HL-60/S4 (cell line): ENCODE results near the gene GALNT11.

Experiments used
- in situ Hi-C: fragments of 300-500 bp; cut with MboI; formaldehyde crosslinking; loops from 2 replicates; pipeline ENCODE4 v1.14.3; 2022; ENCODE audit warnings: low sequenced_read_pairs

The GALNT11 gene

DNA sequence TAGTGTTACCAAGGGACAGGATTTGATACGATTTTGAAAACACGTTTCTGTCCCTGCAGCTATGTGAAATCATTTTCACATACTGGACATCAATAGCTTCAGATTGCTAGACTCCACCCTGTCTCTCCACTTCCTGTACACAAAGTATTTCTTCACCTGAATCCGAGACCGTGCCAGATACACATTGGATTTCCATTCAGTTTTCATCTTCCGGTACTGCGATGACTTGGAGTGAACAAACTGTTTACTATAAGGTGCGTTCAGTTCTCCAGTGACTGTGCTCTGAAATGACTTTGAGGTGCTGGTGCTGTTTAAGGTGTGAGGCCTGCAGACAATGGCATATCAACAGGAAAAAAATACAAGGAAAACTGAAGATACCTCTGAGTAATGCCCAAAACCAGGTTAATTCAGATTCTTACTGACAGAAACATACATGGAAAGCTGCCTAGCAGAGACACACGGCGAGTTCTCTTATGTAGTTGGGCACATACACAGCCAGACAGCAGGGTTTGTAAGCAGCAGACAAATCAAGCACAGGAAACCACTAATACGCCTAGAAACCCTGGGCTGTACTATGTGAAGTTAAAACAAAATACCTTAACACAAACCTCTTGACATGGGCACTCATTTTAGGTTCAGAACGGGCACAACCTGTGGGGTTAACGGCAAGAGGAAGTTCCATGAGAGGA lies 119.2 kb downstream of the GALNT11 start:
- in situ Hi-C loops = no loop called here

DNA sequence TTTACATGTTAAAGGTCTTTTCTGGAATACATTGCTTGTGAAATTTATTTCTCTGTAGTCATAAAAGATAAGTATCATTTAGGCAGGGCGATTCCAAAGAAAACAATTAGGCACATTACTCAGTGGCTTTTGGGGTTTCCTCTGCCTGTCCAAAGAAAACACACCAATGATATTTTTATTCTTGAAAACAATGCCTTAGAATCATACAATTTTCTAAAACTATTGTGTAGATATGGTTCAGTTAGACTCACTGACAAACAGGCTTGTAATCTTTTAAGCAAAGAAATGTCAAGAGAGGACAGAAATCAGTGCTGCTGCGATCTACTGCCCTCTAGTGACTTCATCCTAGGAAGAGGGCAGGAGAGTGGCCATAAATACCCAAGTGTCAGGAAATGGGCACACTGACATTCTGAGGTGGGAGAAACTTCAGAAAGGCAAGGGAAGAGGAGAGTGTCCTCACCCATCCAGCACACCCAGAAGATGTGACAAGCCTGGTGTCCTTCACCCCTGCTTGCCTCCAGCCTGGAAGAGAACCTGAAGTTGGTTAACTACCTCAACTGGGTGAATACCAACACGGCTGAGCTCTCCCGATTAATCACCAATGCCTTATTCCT lies 120.5 kb downstream of the GALNT11 start:
- in situ Hi-C loops = no loop called here

DNA sequence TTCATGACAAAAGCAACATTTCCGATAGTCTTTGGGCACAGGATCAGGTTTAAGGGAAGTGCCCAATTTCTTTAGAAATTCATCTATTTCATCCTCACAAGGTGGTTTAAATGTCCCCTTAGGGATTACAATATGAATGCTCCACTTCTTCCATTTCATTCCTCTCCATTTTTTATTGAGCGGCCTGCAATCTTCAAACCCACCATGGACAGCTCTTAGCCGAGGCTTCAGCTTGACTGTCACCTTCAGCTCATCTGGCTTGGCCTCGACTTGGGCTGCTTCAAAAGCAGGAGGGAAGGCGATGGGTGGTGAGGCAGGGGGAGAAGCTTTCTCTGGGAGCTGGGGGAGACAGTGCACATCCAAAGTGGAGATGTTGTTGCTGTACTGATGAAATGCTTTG lies 123.2 kb downstream of the GALNT11 start:
- in situ Hi-C loops = no loop called here

DNA sequence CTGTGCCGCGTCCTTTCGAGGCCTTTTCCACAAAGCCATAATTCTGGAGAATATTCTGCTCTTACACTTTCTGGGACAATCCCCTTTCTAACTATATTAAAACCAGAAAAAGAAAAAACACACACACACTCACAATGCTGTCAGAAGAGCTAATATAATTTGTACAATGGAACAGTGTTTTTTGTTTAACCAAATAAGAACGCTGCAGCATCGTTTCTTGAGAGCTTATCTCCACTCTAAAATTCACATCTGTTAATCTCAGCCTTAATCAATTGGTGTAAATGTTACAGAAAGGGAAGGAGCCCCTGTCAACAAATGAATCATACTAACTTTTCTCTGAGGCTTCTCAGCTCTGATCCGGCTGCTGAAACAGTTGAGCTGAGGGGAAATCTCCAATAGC lies 123.9 kb downstream of the GALNT11 start:
- in situ Hi-C loops = no loop called here

DNA sequence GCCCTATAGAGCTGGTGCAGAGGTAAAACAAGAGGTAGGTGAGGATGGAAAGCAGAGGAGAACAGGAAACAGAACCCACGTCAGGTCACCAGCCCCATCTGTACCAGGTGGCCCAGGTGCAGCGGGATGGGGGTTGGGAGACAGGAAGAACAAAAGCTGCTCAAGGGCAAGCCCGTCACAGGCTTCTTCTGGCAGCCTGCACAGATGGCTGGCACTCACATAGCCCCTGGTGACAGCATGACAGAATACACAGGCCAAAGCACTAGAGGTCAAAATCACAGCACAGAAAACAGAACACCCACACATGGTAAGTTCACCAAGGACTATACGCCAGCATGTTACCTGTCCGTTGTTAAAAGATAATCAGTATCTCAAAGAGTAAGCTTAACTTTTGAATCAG lies 126.8 kb downstream of the GALNT11 start:
- in situ Hi-C loops = no loop called here

DNA sequence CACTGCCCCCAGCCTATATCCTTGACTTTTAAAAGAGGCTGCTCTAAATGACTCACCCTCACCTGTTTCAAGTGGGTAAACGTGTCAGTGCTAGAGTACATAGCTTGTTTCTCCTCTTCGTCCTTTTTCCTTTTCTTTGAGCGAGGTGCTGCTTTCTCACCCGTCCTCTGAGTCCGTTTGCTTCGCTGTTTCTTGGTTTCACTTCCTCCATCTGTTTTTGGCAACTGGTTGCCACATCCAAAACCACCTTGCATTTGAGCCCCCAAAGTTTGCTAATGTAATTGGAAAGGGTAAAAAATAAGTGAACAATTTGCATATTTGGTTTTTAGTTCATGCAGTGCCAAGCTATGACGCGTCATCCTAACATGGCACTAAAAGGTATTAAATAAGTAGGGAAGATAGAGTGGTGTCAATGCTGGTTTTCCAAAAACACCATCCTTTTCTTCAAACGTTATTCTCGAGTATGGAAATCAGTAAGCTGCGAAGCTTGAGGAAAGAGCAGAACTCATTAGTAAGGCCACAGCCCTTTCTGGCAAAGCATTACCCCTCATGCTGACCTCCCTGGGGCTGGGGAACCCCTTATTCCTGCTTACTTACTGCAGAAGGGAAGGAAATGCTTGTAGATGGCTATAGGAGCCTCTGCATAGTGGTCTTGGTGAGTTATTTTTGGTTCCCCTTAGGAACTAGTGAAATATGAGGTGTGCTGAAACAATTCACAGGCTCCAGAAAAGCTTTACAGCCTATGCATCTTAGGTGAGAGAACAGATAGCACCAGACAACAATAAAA lies 133.5 kb downstream of the GALNT11 start:
- in situ Hi-C loops = no loop called here

DNA sequence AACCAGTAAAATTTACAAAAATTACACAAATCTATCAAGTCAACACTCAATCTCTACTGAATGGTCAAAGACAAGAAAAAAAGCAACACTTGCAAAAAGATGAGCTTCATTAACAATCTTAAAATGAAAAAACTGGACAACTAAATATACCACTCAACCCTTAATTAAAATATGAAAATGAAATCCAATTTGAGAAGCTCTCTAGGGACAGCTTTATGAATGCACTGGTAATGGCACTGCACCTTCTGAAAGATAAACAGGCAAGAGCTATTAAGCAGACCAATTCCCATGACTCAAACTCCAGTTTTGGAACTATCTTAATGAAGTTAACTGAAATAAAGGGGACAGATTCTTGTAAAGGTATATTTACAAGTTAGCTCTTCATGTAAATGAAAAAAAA lies 135.7 kb downstream of the GALNT11 start:
- in situ Hi-C loops = no loop called here

DNA sequence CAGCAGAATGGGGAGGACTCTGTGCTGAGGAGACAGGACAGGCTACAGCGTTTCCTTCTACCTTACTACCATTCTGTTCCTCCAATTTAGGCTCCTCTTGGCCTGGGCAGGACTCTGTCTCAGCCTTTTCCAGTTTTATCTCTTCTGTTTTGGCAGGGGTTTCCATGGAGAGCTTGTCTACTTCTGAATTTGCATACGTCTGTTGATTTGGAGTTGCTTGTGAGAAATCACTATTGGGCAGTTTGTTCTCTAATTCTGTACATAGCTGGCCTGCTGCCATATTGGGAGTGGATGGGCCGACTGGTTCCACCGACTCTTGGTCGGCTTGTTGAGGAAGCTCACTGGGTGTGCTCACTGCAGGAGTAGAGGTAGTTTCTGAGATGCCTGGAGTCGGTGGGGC lies 136.8 kb downstream of the GALNT11 start:
- in situ Hi-C loops = no loop called here
